Tibial nerve (tissue), 4 donors: ENCODE results near the gene ZNF232. TPM values are rescaled to one million over a fixed set of nuclear protein-coding genes. Genes with fewer than 3 reads are reported as not detected.
"Not testable (repeated sequence)": the region's sequence is repeated elsewhere in the genome, so short reads cannot be mapped to it uniquely, and the experiment has no call there.

Source experiments
- DNase-seq, 2 donors: peaks; one replicate each; pipeline ENCODE4 v3.0.0-alpha.2; 2019; ENCODE audit warnings: low spot score in 2 of 2
- H3K27ac ChIP-seq, 4 donors: fragments of 200-600 bp; sonication (generic) in 3 of 4; one replicate each; pipeline ENCODE4 v1.5.1; 2017 to 2019; ENCODE audit warnings: mild to moderate bottlenecking in 1 of 4
- H3K27me3 ChIP-seq, 2 donors: fragments of 200-600 bp; sonication (generic) in 1 of 2; one replicate each; pipeline versions ENCODE4 v1.5.1 to v1.6.0; 2017 to 2019
- H3K36me3 ChIP-seq, 3 donors: fragments of 200-600 bp; sonication (generic); one replicate each; pipeline ENCODE4 v1.5.1; 2018 to 2019
- H3K4me1 ChIP-seq, 4 donors: fragments of 200-600 bp; sonication (generic) in 3 of 4; one replicate each; pipeline ENCODE4 v1.5.1; 2017 to 2019
- H3K4me3 ChIP-seq, 4 donors: fragments of 200-600 bp; sonication (generic) in 3 of 4; one replicate each; pipeline ENCODE4 v1.5.1; 2017 to 2019; ENCODE audit warnings: mild to moderate bottlenecking in 1 of 4, moderate library complexity in 1 of 4
- H3K9me3 ChIP-seq, 4 donors: fragments of 200-600 bp; sonication (generic) in 3 of 4; one replicate each; pipeline ENCODE4 v1.5.1; 2017 to 2019
- EP300 ChIP-seq, 2 donors: sonication (generic); formaldehyde crosslinking; IDR thresholded peaks; one replicate each; pipeline ENCODE4 v1.6.1; 2017; ENCODE audit warnings: antibody characterized with exemption in 2 of 2, mild to moderate bottlenecking in 1 of 2
- POLR2A ChIP-seq, 2 donors: fragments of 450-650 bp; IDR thresholded peaks; one replicate each; pipeline ENCODE4 v1.6.1; 2017; ENCODE audit warnings: antibody characterized with exemption in 2 of 2, mild to moderate bottlenecking in 2 of 2, moderate library complexity in 2 of 2
- WGBS, 2 donors: methylation state at CpG; one replicate each; pipeline ENCODE4 v1.1.5; 2018; 5-methylcytosine and 5-hydroxymethylcytosine counted together
- total RNA-seq, 4 donors: library from RNA; depleted of rRNA; stranded (reverse); fragments of >200 nt; gene quantifications; one replicate each; pipeline ENCODE4 v1.1.0, GENCODE V29; 2016
- TF ChIP-seq, protein P1 (sequence below), 5 experiments: fragments of 200-600 bp in 3 of 5; fragments of 450-650 bp in 2 of 5; sonication (generic) in 3 of 5; IDR thresholded peaks; one replicate each; pipeline ENCODE4 v1.5.1; 2016 to 2019; ENCODE audit warnings: antibody characterized with exemption in 5 of 5, mild to moderate bottlenecking in 3 of 5, moderate library complexity in 2 of 5

Gene ZNF232
- total RNA-seq, 4 donors from 2014 or later = 7.3 to 16.4 (median 9.8) TPM

DNA sequence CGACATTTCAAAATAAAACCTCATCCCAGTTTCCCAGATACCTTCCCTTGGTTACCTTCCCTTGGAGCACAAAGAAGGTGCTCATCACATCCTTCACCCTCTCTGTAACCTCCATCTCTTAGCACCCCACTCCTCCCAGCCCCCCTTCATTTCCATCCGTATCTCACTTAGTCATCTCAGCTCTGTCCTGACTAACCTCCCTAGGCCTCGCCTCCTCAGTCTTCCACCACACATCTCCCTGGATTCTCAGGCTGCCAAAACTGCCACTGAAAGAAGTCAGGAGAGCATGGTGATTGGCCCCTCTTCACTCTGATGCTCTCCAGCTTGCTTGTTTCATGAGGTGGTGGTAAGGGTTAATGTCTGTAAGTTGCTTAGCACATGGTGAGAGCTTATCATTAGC is 31.1 kb downstream of the ZNF232 start:
- Histone ChIP-seq H3K36me3 (peaks cover 0 to 57% (median 0%) of the 10 kb centered on the region in 3 donors), H3K9me3 (peaks cover 0 to 44% (median 5%) of the 10 kb centered on the region in 4 donors), H3K27me3 (no peaks in the 10 kb centered on the region), H3K27ac (no peak overlapping the region), H3K4me1 (peaks cover 0 to 20% (median 10%) of the 10 kb centered on the region in 4 donors), H3K4me3 (no peak overlapping the region)
- 87 to 95% methylated on average over 3 of the region's 3 CpGs for WGBS, 2 donors
- TF ChIP-seq EP300 (IDR thresholded peaks at IDR 0.05) (no peak), POLR2A (IDR thresholded peaks at IDR 0.05) (no peak)
- TF ChIP-seq, protein P1, sequence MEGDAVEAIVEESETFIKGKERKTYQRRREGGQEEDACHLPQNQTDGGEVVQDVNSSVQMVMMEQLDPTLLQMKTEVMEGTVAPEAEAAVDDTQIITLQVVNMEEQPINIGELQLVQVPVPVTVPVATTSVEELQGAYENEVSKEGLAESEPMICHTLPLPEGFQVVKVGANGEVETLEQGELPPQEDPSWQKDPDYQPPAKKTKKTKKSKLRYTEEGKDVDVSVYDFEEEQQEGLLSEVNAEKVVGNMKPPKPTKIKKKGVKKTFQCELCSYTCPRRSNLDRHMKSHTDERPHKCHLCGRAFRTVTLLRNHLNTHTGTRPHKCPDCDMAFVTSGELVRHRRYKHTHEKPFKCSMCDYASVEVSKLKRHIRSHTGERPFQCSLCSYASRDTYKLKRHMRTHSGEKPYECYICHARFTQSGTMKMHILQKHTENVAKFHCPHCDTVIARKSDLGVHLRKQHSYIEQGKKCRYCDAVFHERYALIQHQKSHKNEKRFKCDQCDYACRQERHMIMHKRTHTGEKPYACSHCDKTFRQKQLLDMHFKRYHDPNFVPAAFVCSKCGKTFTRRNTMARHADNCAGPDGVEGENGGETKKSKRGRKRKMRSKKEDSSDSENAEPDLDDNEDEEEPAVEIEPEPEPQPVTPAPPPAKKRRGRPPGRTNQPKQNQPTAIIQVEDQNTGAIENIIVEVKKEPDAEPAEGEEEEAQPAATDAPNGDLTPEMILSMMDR (IDR thresholded peaks at IDR 0.05) = no peak
- no peak for DNase-seq

- H3K36me3 ChIP-seq = peaks cover 0 to 38% (median 0%) of the 10 kb centered on the region in 3 donors
- H3K9me3 ChIP-seq = peaks cover 0 to 24% (median 1%) of the 10 kb centered on the region in 4 donors
- H3K27me3 ChIP-seq = no peaks in the 10 kb centered on the region
- 1% methylated on average over 44 to 55 of the region's 75 CpGs for WGBS, 2 donors
- H3K4me3 ChIP-seq = peak within 1 kb of the TSS; percentile 50 to 80 (median 63)
- peak within 1 kb of the TSS; percentile 33 to 83 (median 76) for H3K27ac ChIP-seq
- DNase-seq = peak; percentile 42 to 46
- TF ChIP-seq EP300 (IDR thresholded peaks at IDR 0.05) = peak in 1 of 2 donors; percentile 62
- TF ChIP-seq, protein P1 (IDR thresholded peaks at IDR 0.05) = peak in 1 of 5 experiments; percentile 25
- TF ChIP-seq POLR2A (IDR thresholded peaks at IDR 0.05) = no peak
- H3K4me1 ChIP-seq = peaks cover 0 to 20% (median 10%) of the 10 kb centered on the region in 4 donors
These were observed 33.3 kb downstream of the ZNF232 start, which contains the start of gene ZFP3 for GRCh38 chr17:5078106-5079028. ZFP3 (plus strand) TSS chr17:5078467; CDS start chr17:5091505, 13,038 bp downstream.

GRCh38 chr17:5077781-5078105 is 33.9 kb downstream of the ZNF232 start:
- WGBS, 2 donors = 14% methylated on average over 14 of the region's 14 CpGs
- Histone ChIP-seq H3K9me3 (peaks cover 0 to 18% (median 0%) of the 10 kb centered on the region in 4 donors), H3K36me3 (peaks cover 0 to 32% (median 0%) of the 10 kb centered on the region in 3 donors), H3K4me3 (peak overlapping the region; percentile 50 to 80 (median 63)), H3K27ac (peak overlapping the region; percentile 33 to 83 (median 76)), H3K27me3 (no peaks in the 10 kb centered on the region), H3K4me1 (peaks cover 0 to 20% (median 10%) of the 10 kb centered on the region in 4 donors)
- DNase-seq = no peak
- TF ChIP-seq EP300 (IDR thresholded peaks at IDR 0.05) (no peak), POLR2A (IDR thresholded peaks at IDR 0.05) (no peak)
- TF ChIP-seq, protein P1 (IDR thresholded peaks at IDR 0.05) = no peak

DNA sequence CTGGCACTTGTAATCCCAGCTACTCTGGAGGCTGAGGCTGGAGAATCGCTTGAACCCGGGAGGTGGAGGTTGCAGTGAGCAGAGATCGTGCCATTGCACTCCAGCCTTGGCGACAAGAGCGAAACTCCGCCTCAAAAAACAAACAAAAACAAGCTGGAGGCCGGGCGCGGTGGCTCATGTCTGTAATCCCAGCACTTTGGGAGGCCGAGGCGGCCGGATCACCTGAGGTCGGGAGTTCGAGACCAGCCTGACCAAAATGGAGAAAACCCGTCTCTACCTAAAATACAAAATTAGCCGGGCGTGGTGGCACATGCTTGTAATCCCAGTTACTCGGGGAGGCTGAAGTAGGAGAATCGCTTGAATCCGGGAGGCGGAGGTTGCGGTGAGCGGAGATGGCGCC is 34.4 kb downstream of the ZNF232 start:
- peak overlapping the region in 1 of 4 donors; percentile 73 for H3K27ac ChIP-seq
- 96% methylated on average over 24 of the region's 24 CpGs for WGBS, 2 donors
- H3K4me3 ChIP-seq = peak overlapping the region in 3 of 4 donors; percentile 51 to 80 (median 75)
- peaks cover 0 to 13% (median 0%) of the 10 kb centered on the region in 4 donors for H3K9me3 ChIP-seq
- peaks cover 0 to 20% (median 10%) of the 10 kb centered on the region in 4 donors for H3K4me1 ChIP-seq
- H3K36me3 ChIP-seq = peaks cover 0 to 27% (median 0%) of the 10 kb centered on the region in 3 donors
- not testable (repeated sequence) for DNase-seq, H3K27me3 ChIP-seq

GRCh38 chr17:5075472-5075871 is 36.2 kb downstream of the ZNF232 start:
- not testable (repeated sequence) for DNase-seq, H3K4me3 ChIP-seq, H3K36me3 ChIP-seq, H3K27me3 ChIP-seq, H3K27ac ChIP-seq, H3K9me3 ChIP-seq
- WGBS, 2 donors = 69 to 76% methylated on average over 5 of the region's 5 CpGs
- H3K4me1 ChIP-seq = peaks cover 0 to 20% (median 10%) of the 10 kb centered on the region in 4 donors

DNA sequence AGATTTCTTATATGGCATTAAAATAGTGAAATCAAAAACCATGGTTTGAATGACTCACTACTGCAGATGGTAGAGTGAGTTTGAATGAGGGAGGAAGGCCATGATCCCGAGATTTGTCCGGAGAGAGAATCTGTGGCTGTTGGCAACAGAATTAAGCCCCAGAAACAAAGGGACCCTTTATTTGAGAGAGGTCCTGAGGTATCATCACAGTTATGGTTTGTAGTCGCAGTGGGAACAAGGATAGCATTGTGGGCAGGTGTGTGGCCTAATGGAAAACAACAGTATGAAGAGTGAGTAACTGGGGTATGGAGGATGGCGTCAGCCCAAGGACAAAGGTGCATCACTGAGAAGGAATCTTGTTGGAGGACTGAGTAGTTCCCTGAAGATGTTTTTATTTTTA is 42.0 kb downstream of the ZNF232 start:
- peak in 1 of 2 donors; percentile 27 for DNase-seq
- H3K4me1 ChIP-seq = no peaks in the 10 kb centered on the region
- WGBS, 2 donors = 46 to 47% methylated on average over 4 of the region's 4 CpGs
- H3K27me3 ChIP-seq = no peaks in the 10 kb centered on the region
- no peak overlapping the region for H3K27ac ChIP-seq
- no peak overlapping the region for H3K4me3 ChIP-seq
- TF ChIP-seq, protein P1 (IDR thresholded peaks at IDR 0.05) = no peak
- TF ChIP-seq EP300 (IDR thresholded peaks at IDR 0.05) (no peak), POLR2A (IDR thresholded peaks at IDR 0.05) (no peak)
- H3K9me3 ChIP-seq = no peaks in the 10 kb centered on the region
- H3K36me3 ChIP-seq = no peaks in the 10 kb centered on the region
